HFF-Myc (cell line): ENCODE data around the gene ILK.

Source experiments
- DNase-seq: peaks from one replicate; pipeline ENCODE4 v3.0.0-alpha.2; 2011; ENCODE audit warnings: low read depth; ENCODE audit errors: extremely low read depth
- H3K4me3 ChIP-seq: replicated peaks from 2 replicates; pipeline ENCODE4 v1.5.1; 2011; ENCODE audit warnings: low read depth, mild to moderate bottlenecking, control low read depth, low read length
- CTCF ChIP-seq: IDR thresholded peaks from 2 replicates; pipeline ENCODE4 v1.5.1; 2012; ENCODE audit warnings: mild to moderate bottlenecking, low read depth, low read length, control low read depth; ENCODE audit errors: missing control alignments

Gene ILK

GRCh38 chr11:6566704-6567370 is 36.7 kb upstream of the ILK start:
- DNase-seq = no peak
- no peak for TF ChIP-seq CTCF
- no peak overlapping the region for H3K4me3 ChIP-seq

GRCh38 chr11:6567371-6567745 is 36.2 kb upstream of the ILK start:
- H3K4me3 ChIP-seq = no peak overlapping the region
- TF ChIP-seq CTCF = no peak
- DNase-seq = no peak

GRCh38 chr11:6568191-6568918 is 35.2 kb upstream of the ILK start:
- no peak overlapping the region for H3K4me3 ChIP-seq
- TF ChIP-seq CTCF = no peak
- peak; percentile 56 for DNase-seq

- DNase-seq = no peak
- H3K4me3 ChIP-seq = no peak overlapping the region
- TF ChIP-seq CTCF = no peak
Observed at GRCh38 chr11:6569706-6570105, 33.9 kb upstream of the ILK start.

GRCh38 chr11:6570691-6571427 is 32.7 kb upstream of the ILK start:
- no peak overlapping the region for H3K4me3 ChIP-seq
- no peak for TF ChIP-seq CTCF
- no peak for DNase-seq

- no peak for TF ChIP-seq CTCF
- H3K4me3 ChIP-seq = no peak overlapping the region
- no peak for DNase-seq
Observed at GRCh38 chr11:6571434-6572008, 32.1 kb upstream of the ILK start.
